PC-9 (cell line): ENCODE measurements around the gene HAPLN2.

ENCODE experiments used
- CTCF ChIP-seq: fragments of 200-600 bp; sonication (generic); conservative IDR thresholded peaks from 2 replicates; pipeline ENCODE4 v1.6.1; 2017; ENCODE audit warnings: mixed run types, antibody characterized with exemption, mild to moderate bottlenecking, moderate library complexity
- EZH2 ChIP-seq: fragments of 200-600 bp; sonication (generic); IDR thresholded peaks from 2 replicates; pipeline ENCODE4 v1.8.0; 2017; ENCODE audit warnings: antibody characterized with exemption, low read depth

- TF ChIP-seq CTCF (no peak), EZH2 (no peak)
These were observed 26.1 kb upstream of the HAPLN2 start for GRCh38 chr1:156592910-156593660.
